ENCODE measurements around the gene RPA1.
"Not testable (repeated sequence)": the region's sequence is repeated elsewhere in the genome, so short reads cannot be mapped to it uniquely, and the experiment has no call there.

Gene RPA1

GRCh38 chr17:1878419-1879121 is 48.8 kb downstream of the RPA1 start:
- no peak for DNase-seq

DNA sequence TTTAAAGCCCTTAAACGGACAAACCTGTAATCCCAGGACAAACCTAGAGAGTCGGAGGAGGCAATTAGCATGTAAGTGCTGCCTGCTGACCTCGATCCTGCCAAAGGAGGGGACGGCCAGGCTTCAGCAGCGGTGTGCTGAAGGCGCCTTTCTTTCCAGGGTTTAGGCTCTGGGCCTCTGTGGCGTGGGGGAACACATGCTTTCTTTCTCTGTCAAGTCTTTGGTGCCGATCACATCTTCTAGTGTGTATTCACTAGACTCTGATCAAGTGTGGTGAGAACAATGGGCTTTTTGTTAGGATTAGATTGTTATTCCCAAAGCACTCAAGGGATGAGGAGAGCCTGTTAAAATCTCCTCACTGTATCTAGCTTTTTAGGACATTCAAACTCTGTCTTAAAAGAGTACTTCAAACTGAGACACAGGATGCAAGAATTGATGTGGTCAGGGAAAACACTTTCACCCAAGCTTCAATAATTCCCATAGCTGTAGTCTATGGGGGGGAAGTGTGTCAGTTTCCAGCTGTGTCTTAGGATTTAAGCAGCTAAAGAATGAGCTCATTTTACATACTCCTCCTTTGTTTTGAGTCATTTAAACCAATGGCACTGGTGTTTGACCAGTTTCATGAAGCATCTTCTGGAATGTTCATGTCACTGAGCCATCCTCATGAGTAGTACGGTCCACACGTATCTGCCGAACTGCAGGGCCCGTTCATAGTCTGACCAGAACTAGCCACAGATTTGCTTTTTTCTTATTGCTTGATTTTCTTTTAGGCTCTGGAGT is 51.2 kb downstream of the RPA1 start:
- DNase-seq, result peak in 41 of 56 donors; percentile 2 to 60 (median 32)

GRCh38 chr17:1882836-1883235 is 53.0 kb downstream of the RPA1 start:
- peak in 4 of 56 donors; percentile 2 to 33 (median 4) for DNase-seq

DNA sequence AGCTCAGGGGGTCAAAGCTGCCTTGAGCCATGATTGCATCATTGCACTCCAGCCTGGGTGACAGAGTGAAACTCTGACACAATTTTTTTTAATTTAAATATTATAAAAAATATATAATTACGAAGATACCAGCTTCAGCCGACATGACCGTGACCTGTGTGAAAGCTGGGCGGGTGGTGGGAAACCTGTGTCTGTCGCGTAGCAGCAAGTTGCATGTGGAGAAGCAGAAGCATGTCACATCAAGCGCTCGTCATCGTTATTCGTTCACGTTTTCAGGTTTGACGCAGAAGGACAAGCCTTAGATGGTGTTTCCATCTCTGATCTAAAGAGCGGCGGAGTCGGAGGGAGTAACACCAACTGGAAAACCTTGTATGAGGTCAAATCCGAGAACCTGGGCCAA is 53.7 kb downstream of the RPA1 start:
- no peak for DNase-seq

- no peak for DNase-seq
Observed at GRCh38 chr17:1888741-1889140, 58.9 kb downstream of the RPA1 start.

GRCh38 chr17:1890758-1891450 is 61.1 kb downstream of the RPA1 start:
- no peak for DNase-seq

GRCh38 chr17:1894753-1895339 is 65.0 kb downstream of the RPA1 start:
- DNase-seq, result no peak

GRCh38 chr17:1895479-1895878 is 65.7 kb downstream of the RPA1 start:
- not testable (repeated sequence) for DNase-seq

DNA sequence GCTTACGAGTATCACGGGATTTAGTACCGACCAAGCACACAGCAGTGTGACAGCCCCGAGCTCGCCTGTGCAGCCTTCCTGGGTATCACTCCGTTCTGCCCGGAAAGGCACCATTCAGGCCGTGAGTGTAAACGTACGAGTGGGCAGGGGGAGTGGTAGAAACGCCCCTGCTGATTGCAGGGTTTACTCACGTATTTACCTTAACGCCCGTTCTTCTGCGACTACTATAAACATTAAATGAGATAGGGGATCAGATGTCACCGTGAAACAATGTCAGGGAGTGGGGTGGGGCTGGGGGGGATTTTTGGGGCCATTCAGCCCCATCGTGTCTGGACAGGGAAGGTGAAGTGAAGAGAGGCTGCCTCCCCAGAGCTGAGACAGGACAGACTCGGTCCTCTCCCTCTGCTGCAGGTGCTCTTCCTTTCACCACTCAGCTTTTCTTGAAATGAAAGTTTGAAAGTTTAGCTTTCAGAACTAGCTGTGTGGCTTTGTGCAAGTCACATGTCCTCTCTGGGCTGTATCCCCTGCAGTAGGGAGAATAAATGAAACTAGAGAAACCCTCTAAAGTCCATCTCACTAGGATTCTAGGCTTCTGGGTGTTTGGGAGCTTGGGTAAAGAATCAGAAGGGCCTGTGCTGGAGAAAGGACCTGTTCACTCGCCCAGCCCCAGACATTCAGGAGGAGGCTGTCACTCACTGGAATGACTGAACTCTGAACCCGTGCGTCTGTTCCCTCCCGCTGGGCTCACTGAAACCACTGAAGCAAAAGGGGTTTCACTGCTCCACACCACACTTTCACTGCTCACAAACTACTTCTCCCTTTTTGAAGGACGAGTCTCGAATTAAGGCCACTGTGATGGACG is 66.7 kb downstream of the RPA1 start:
- no peak for DNase-seq

DNA sequence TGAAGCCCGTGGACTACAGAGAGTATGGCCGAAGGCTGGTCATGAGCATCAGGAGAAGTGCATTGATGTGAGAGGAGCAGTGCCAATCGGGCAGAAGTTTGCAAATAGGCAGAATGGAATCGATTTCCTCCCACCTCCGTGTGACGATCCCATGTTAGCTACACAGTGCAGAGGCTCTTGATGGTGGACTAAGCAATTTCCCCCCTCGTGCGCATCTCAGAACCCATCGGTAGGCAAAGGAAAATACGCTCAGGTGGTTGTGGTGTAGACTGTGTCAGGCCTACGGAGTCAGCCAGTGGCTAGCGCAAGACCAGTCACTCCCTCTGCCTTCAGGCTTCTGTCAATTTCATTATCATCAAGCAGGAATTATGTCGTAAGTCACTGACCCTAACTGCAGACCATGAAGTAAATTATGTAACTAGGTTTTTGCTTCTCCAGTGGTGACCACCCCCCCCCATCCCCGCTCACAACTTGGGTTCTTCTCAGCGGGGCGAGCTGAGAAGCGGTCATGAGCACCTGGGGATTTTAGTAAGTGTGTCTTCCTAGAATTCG is 67.4 kb downstream of the RPA1 start:
- no peak for DNase-seq

DNA sequence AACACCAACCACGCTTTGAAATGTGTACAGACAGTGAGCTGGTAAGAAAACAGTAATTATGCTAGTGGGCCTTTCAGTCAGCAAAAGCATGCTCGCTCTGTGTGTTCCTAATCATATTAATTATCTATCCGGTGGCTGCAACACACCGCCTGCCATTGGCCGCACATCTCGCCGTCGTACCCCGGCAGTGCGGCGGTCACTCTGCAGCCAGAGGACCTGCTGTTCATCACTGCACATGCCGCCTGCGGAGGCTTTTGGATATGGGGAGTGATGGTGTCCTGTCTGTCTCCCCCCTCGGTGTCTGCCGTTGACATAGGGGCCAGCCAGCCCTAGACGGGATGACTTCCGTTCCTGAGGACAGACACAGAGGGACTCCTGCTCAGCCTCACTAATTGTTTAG is 68.5 kb downstream of the RPA1 start:
- DNase-seq, result no peak

DNA sequence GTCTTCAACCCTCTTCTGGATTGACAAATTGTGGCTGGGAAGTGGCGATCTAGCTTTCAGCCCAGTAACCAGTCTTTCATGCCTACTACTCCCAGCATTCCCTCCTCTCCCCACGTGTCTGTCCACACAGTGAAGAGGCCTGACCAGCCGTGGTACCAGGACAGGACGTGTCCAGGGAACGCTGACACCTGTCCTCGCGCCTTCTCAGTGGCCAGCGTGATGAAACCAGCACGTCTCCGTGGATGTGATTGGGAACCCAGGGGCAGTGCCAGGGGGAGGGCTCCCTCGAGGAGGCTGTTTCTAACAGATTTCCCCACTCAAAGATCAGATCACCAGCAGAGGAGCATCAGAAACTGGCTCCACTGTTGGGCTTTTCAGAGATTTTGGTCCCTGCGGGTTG is 69.1 kb downstream of the RPA1 start:
- DNase-seq, result no peak

DNA sequence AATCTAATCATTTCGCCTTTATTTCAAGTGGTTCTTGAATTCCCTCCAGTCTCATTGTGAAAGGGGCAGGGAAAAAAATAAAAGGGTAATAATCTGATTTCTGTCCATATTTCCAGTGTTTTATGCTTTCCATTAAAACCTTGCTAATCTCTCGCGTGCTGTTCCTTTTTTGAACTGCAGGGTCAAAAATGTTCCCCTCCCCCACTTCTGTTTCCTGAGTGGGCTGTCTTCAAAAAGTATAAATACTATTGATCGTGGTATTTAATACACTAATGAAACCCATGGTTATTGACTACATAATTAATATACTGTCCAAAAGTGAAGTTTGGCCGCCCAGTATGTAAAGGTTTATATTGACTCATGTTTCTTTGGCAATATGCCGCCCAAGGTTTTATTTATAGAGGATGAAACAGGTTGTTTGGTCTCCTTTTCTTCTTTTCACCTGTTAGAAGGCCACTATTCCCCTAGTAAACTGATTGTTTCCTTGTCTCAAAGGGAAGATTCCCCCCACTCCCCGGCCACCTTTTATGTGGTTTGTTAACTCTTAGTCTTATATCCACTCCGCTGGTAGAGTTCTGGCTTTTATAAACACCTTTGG is 69.7 kb downstream of the RPA1 start:
- no peak for DNase-seq

DNA sequence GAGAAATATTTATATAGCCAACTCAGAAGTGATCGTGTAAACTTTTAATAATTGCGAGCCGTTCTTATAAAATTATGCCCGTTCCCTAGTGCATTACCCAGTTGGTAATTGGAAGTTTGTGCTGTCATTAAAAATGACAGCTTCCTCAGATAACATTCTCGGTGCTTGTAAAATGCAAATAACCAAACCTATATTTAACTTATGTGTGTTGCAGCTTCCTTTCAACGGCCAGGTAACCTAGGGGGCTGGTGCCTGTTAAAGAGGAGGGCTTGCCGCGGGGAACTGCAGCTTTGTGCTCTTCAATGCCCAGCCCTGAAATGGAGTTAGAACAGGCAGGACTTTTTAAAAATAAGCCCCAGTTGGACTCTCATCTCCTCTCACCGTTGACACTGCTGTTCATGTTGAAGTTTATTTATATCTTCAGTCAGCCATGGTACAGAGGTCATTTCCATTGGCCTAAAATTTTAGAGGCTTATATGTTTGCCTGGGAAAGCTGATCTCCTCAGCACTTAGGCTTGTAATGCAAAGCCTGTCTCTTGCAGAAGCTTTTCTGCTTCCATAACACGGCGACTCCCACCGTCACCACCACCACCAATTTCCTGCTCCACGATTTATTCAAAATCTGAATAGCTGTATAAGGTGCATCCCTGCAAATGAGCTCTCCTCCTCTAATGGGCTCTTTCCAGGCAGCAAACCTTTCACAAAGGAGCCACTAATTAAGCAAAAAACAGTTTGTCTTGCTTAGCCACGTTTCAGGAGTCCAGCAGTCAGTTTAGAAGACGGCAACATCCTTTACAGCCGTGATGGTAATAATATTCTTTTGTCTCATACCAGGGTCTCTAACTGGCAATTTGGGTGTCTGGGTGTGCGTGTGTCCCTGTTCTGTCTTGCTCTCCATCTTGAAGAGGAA is 74.7 kb downstream of the RPA1 start:
- no peak for DNase-seq

DNA sequence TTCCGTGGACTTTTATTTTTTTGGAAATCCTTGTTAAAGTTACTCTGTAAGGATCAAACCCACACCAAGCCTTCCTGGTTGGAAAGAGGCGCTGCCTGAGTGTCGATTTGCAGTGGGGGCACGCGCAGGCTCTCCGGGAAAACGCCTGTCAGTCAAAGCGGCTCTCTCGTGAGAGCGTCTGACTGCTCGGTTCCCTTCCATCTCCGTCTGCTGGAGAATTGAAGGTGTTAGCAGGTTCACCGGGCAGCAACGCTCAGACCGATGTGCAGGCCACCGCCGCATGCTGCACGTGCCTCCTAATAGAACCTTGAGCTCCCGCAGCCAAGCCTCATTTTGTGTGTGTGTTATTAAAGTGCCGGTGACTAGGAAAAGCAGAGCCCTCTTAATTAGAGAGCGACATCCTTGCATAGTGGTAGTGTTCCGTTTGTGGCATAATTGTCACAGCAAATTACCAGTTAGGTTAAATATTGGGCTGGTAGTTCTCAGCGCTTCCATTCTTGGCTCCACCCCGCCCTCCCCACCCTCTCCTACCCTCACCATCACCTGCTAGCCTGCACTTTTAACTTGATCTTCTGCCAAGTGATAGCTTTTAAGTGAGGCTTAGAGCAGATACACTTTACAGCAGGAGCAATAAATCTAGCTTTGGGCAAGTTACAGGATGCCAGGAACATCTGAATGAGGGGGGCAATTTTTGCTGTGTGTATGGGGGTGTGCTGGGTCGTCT is 75.5 kb downstream of the RPA1 start:
- DNase-seq, result peak in 16 of 56 donors; percentile 3 to 58 (median 20)

DNA sequence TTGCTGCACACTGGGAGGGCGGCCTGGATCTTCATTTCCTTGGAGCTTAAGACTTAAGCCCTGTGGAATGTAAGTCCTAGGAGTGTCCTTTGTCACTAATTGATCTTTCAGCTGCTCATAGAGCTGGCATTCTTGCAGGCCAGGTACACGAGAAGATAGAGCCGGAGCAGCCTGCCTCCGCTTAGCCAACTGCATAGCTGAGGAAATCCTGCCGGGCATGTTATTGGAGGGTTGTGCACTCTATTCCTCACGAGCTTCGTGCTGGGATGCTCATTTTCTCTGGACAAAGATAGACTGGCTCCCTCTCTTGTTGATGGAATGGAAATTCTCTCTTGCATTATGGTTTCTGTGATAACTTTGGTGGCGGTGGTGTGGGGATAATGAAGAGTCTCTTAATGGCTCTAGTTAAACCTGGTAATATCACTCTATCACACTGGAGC is 76.9 kb downstream of the RPA1 start:
- no peak for DNase-seq

- DNase-seq, result no peak
Observed at GRCh38 chr17:1907216-1907631, 77.4 kb downstream of the RPA1 start.

Measured in nucleus accumbens (tissue), 56 donors.